HCT116 (cell line): Measurements from ENCODE around the gene LYSMD2.

Experiments
- CEBPB ChIP-seq: IDR thresholded peaks from 2 replicates; pipeline ENCODE4 v1.6.1; 2012; ENCODE audit warnings: low read depth
- ELF1 ChIP-seq: IDR thresholded peaks from 2 replicates; pipeline ENCODE4 v1.6.1; 2012; ENCODE audit warnings: low read depth, borderline replicate concordance
- EZH2phosphoT487 ChIP-seq: fragments of 200-600 bp; IDR thresholded peaks from 2 replicates; pipeline ENCODE4 v1.6.1; 2018; ENCODE audit warnings: antibody characterized with exemption, borderline replicate concordance
- JUND ChIP-seq: IDR thresholded peaks from 2 replicates; pipeline ENCODE4 v1.6.1; 2012
- POLR2A ChIP-seq: IDR thresholded peaks from 2 replicates; pipeline ENCODE4 v1.7.0; 2011; ENCODE audit warnings: borderline replicate concordance; ENCODE audit not compliant: insufficient read depth, insufficient read length; ENCODE audit errors: extremely low read depth
- POLR2AphosphoS5 ChIP-seq: IDR thresholded peaks from 2 replicates; pipeline ENCODE4 v1.6.1; 2011; ENCODE audit warnings: mild to moderate bottlenecking, low read depth, low read length, moderate library complexity
- RAD21 ChIP-seq: IDR thresholded peaks from 2 replicates; pipeline ENCODE4 v1.6.1; 2012; ENCODE audit warnings: low read depth, mild to moderate bottlenecking
- SIN3A ChIP-seq: IDR thresholded peaks from 2 replicates; pipeline ENCODE4 v1.6.1; 2012; ENCODE audit warnings: low read depth
- SP1 ChIP-seq: IDR thresholded peaks from 2 replicates; pipeline ENCODE4 v1.6.1; 2012; ENCODE audit warnings: low read depth
- ZNF274 ChIP-seq: fragments of 200-500 bp; sonication (Bioruptor generic); IDR thresholded peaks from 2 replicates; pipeline ENCODE4 v1.6.1; 2014; ENCODE audit warnings: mild to moderate bottlenecking, low read depth, low read length, inconsistent platforms
- TF ChIP-seq, protein P1 (sequence below): IDR thresholded peaks from 2 replicates; pipeline ENCODE4 v1.6.1; 2012
- TF ChIP-seq, protein P2 (sequence below), 3 experiments: fragments of 200-600 bp in 1 of 3; sonication (generic) in 1 of 3; IDR thresholded peaks in 2 of 3; conservative IDR thresholded peaks in 1 of 3; 2 replicates each; pipeline ENCODE4 v1.5.1; 2012 to 2017; ENCODE audit warnings: low read depth in 2 of 3, low read length in 2 of 3, antibody characterized with exemption in 1 of 3, borderline replicate concordance in 1 of 3, control low read depth in 1 of 3, mild to moderate bottlenecking in 1 of 3, mixed read lengths in 1 of 3, mixed run types in 1 of 3, moderate library complexity in 1 of 3; ENCODE audit not compliant: insufficient read depth in 1 of 3
- TF ChIP-seq, protein P3 (sequence below): IDR thresholded peaks from 2 replicates; pipeline ENCODE4 v1.6.1; 2012; ENCODE audit warnings: low read depth
- TF ChIP-seq, protein P4 (sequence below): IDR thresholded peaks from 2 replicates; pipeline ENCODE4 v1.6.1; 2011; ENCODE audit warnings: mild to moderate bottlenecking, low read length, moderate library complexity; ENCODE audit not compliant: insufficient replicate concordance; ENCODE audit errors: extremely low read depth

DNA sequence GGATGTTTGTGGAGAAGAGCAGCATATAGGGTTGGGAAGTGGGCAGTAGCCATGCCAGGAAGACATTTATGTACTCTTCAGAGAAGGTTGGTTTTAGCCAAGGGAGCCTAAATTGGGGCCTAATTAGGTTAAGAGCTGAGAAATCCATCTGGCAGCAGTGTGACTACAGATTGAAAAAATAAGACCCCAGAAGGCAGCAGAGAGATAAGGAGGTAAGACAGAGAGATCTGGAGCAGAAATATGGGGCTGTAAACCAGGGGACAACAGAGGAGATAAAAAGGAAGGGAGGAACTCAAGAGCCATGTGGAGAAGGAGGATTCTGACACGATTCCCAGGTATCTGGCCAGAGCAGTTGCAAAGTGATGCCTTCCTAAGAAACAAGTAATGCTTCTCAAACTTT is 23.3 kb downstream of the LYSMD2 start:
- no peak for TF ChIP-seq ZNF274
- TF ChIP-seq, protein P1, sequence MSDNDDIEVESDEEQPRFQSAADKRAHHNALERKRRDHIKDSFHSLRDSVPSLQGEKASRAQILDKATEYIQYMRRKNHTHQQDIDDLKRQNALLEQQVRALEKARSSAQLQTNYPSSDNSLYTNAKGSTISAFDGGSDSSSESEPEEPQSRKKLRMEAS: no peak
- TF ChIP-seq, protein P2, sequence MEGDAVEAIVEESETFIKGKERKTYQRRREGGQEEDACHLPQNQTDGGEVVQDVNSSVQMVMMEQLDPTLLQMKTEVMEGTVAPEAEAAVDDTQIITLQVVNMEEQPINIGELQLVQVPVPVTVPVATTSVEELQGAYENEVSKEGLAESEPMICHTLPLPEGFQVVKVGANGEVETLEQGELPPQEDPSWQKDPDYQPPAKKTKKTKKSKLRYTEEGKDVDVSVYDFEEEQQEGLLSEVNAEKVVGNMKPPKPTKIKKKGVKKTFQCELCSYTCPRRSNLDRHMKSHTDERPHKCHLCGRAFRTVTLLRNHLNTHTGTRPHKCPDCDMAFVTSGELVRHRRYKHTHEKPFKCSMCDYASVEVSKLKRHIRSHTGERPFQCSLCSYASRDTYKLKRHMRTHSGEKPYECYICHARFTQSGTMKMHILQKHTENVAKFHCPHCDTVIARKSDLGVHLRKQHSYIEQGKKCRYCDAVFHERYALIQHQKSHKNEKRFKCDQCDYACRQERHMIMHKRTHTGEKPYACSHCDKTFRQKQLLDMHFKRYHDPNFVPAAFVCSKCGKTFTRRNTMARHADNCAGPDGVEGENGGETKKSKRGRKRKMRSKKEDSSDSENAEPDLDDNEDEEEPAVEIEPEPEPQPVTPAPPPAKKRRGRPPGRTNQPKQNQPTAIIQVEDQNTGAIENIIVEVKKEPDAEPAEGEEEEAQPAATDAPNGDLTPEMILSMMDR (IDR thresholded peaks at IDR 0.05 in 2 of 3, conservative IDR thresholded peaks at IDR 0.05 in 1 of 3; ENCODE audit: borderline replicate concordance in 1 of 3, insufficient read depth in 1 of 3, low read depth in 2 of 3, low read length in 2 of 3): no peak
- no peak for TF ChIP-seq POLR2A
- TF ChIP-seq, protein P3, sequence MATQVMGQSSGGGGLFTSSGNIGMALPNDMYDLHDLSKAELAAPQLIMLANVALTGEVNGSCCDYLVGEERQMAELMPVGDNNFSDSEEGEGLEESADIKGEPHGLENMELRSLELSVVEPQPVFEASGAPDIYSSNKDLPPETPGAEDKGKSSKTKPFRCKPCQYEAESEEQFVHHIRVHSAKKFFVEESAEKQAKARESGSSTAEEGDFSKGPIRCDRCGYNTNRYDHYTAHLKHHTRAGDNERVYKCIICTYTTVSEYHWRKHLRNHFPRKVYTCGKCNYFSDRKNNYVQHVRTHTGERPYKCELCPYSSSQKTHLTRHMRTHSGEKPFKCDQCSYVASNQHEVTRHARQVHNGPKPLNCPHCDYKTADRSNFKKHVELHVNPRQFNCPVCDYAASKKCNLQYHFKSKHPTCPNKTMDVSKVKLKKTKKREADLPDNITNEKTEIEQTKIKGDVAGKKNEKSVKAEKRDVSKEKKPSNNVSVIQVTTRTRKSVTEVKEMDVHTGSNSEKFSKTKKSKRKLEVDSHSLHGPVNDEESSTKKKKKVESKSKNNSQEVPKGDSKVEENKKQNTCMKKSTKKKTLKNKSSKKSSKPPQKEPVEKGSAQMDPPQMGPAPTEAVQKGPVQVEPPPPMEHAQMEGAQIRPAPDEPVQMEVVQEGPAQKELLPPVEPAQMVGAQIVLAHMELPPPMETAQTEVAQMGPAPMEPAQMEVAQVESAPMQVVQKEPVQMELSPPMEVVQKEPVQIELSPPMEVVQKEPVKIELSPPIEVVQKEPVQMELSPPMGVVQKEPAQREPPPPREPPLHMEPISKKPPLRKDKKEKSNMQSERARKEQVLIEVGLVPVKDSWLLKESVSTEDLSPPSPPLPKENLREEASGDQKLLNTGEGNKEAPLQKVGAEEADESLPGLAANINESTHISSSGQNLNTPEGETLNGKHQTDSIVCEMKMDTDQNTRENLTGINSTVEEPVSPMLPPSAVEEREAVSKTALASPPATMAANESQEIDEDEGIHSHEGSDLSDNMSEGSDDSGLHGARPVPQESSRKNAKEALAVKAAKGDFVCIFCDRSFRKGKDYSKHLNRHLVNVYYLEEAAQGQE: no peak
- no peak for TF ChIP-seq POLR2AphosphoS5
- TF ChIP-seq SIN3A: no peak
- TF ChIP-seq EZH2phosphoT487: no peak
- TF ChIP-seq CEBPB: no peak
- TF ChIP-seq, protein P4, sequence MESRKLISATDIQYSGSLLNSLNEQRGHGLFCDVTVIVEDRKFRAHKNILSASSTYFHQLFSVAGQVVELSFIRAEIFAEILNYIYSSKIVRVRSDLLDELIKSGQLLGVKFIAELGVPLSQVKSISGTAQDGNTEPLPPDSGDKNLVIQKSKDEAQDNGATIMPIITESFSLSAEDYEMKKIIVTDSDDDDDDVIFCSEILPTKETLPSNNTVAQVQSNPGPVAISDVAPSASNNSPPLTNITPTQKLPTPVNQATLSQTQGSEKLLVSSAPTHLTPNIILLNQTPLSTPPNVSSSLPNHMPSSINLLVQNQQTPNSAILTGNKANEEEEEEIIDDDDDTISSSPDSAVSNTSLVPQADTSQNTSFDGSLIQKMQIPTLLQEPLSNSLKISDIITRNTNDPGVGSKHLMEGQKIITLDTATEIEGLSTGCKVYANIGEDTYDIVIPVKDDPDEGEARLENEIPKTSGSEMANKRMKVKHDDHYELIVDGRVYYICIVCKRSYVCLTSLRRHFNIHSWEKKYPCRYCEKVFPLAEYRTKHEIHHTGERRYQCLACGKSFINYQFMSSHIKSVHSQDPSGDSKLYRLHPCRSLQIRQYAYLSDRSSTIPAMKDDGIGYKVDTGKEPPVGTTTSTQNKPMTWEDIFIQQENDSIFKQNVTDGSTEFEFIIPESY: no peak
- TF ChIP-seq RAD21: no peak
- TF ChIP-seq SP1: no peak
- TF ChIP-seq JUND: no peak
- no peak for TF ChIP-seq ELF1
